Measurements from ENCODE around the gene CEP89. TPM values are rescaled to one million over a fixed set of nuclear protein-coding genes. Genes with fewer than 3 reads are reported as not detected.
"Not testable (repeated sequence)": the region's sequence is repeated elsewhere in the genome, so short reads cannot be mapped to it uniquely, and the experiment has no call there.

Gene CEP89
- total and polyA plus RNA-seq, 5 experiments from 2014 or later: 6.8 to 17.8 (median 11.3) TPM

- Mint-ChIP-seq H3K4me3 (no peak overlapping the region), H3K9me3 (no peaks in the 10 kb centered on the region), H3K27ac (no peak overlapping the region), H3K36me3 (no peaks in the 10 kb centered on the region), H3K4me1 (peaks cover 0 to 2% (median 0%) of the 10 kb centered on the region in 4 donors), H3K27me3 (no peaks in the 10 kb centered on the region)
- DNase-seq (no peak), ATAC-seq (no peak)
- POLR2A ChIA-PET: no interaction called here
These were observed 99.4 kb downstream of the CEP89 start for GRCh38 chr19:32872391-32872790.

GRCh38 chr19:32870981-32871451 lies 100.7 kb downstream of the CEP89 start:
- Mint-ChIP-seq H3K27me3 (no peaks in the 10 kb centered on the region), H3K36me3 (no peaks in the 10 kb centered on the region), H3K9me3 (no peaks in the 10 kb centered on the region), H3K27ac (no peak overlapping the region), H3K4me1 (no peaks in the 10 kb centered on the region), H3K4me3 (no peak overlapping the region)
- POLR2A ChIA-PET: no interaction called here
- ATAC-seq: no peak
- no peak for DNase-seq

GRCh38 chr19:32869966-32870573 lies 101.7 kb downstream of the CEP89 start:
- Mint-ChIP-seq H3K36me3 (no peaks in the 10 kb centered on the region), H3K9me3 (no peaks in the 10 kb centered on the region), H3K4me1 (no peaks in the 10 kb centered on the region), H3K27me3 (no peaks in the 10 kb centered on the region), H3K4me3 (no peak overlapping the region), H3K27ac (no peak overlapping the region)
- DNase-seq: no peak
- no peak for ATAC-seq
- POLR2A ChIA-PET: no interaction called here

GRCh38 chr19:32869369-32869965 lies 102.3 kb downstream of the CEP89 start, which contains the start of gene SLC7A9:
TSS of gene SLC7A9 (minus strand) at chr19:32869767. CDS start at chr19:32868534, 1,233 bp downstream.
- H3K27me3 Mint-ChIP-seq: no peaks in the 10 kb centered on the region
- POLR2A ChIA-PET: no interaction called here
- no peak within 1 kb of the TSS for H3K4me3 Mint-ChIP-seq
- ATAC-seq: no peak
- DNase-seq: no peak
- no peaks in the 10 kb centered on the region for H3K4me1 Mint-ChIP-seq
- H3K9me3 Mint-ChIP-seq: no peaks in the 10 kb centered on the region
- H3K36me3 Mint-ChIP-seq: no peaks in the 10 kb centered on the region
- H3K27ac Mint-ChIP-seq: peak within 1 kb of the TSS in 1 of 10 donors; percentile 65

GRCh38 chr19:32868206-32868950 lies 103.4 kb downstream of the CEP89 start:
- POLR2A ChIA-PET: no interaction called here
- DNase-seq (no peak), ATAC-seq (no peak)
- Mint-ChIP-seq H3K36me3 (no peaks in the 10 kb centered on the region), H3K4me3 (no peak overlapping the region), H3K27ac (no peak overlapping the region), H3K4me1 (no peaks in the 10 kb centered on the region), H3K9me3 (no peaks in the 10 kb centered on the region), H3K27me3 (no peaks in the 10 kb centered on the region)

GRCh38 chr19:32867436-32867835 lies 104.3 kb downstream of the CEP89 start:
- H3K4me1 Mint-ChIP-seq, H3K9me3 Mint-ChIP-seq, H3K36me3 Mint-ChIP-seq, DNase-seq, H3K27ac Mint-ChIP-seq, POLR2A ChIA-PET, H3K4me3 Mint-ChIP-seq, ATAC-seq, H3K27me3 Mint-ChIP-seq: not testable (repeated sequence)

- Mint-ChIP-seq H3K27ac (no peak overlapping the region), H3K27me3 (no peaks in the 10 kb centered on the region), H3K4me1 (no peaks in the 10 kb centered on the region), H3K9me3 (no peaks in the 10 kb centered on the region), H3K4me3 (no peak overlapping the region), H3K36me3 (no peaks in the 10 kb centered on the region)
- no peak for ATAC-seq
- POLR2A ChIA-PET: interaction anchor here (0.6 kb wide), 1 partner anchor 71 kb away, joined by 4 read pairs; no protein-coding TSS in a partner anchor
- DNase-seq: no peak
These were observed 105.0 kb downstream of the CEP89 start for GRCh38 chr19:32866564-32867265.

GRCh38 chr19:32866061-32866460 lies 105.7 kb downstream of the CEP89 start:
- H3K4me3 Mint-ChIP-seq: no peak overlapping the region
- no peaks in the 10 kb centered on the region for H3K9me3 Mint-ChIP-seq
- ATAC-seq: no peak
- no peaks in the 10 kb centered on the region for H3K4me1 Mint-ChIP-seq
- no peak overlapping the region for H3K27ac Mint-ChIP-seq
- POLR2A ChIA-PET: interaction anchor here (0.6 kb wide), 1 partner anchor 71 kb away, joined by 4 read pairs; no protein-coding TSS in a partner anchor
- no peak for DNase-seq
- H3K36me3 Mint-ChIP-seq: no peaks in the 10 kb centered on the region
- H3K27me3 Mint-ChIP-seq: no peaks in the 10 kb centered on the region

GRCh38 chr19:32865326-32865725 lies 106.4 kb downstream of the CEP89 start:
- H3K27ac Mint-ChIP-seq: peak overlapping the region in 1 of 10 donors; percentile 62
- no peaks in the 10 kb centered on the region for H3K9me3 Mint-ChIP-seq
- no peaks in the 10 kb centered on the region for H3K4me1 Mint-ChIP-seq
- no peaks in the 10 kb centered on the region for H3K27me3 Mint-ChIP-seq
- ATAC-seq: no peak
- POLR2A ChIA-PET: no interaction called here
- H3K4me3 Mint-ChIP-seq: no peak overlapping the region
- DNase-seq: no peak
- no peaks in the 10 kb centered on the region for H3K36me3 Mint-ChIP-seq

- POLR2A ChIA-PET: no interaction called here
- H3K36me3 Mint-ChIP-seq: no peaks in the 10 kb centered on the region
- DNase-seq: no peak
- H3K9me3 Mint-ChIP-seq: no peaks in the 10 kb centered on the region
- H3K27me3 Mint-ChIP-seq: no peaks in the 10 kb centered on the region
- H3K4me1 Mint-ChIP-seq: no peaks in the 10 kb centered on the region
- H3K27ac Mint-ChIP-seq: no peak overlapping the region
- ATAC-seq: no peak
- H3K4me3 Mint-ChIP-seq: no peak overlapping the region
These were observed 107.3 kb downstream of the CEP89 start for GRCh38 chr19:32864318-32865007.

GRCh38 chr19:32863841-32864240 lies 107.9 kb downstream of the CEP89 start:
- H3K27ac Mint-ChIP-seq: no peak overlapping the region
- H3K4me3 Mint-ChIP-seq: no peak overlapping the region
- DNase-seq: no peak
- no peak for ATAC-seq
- POLR2A ChIA-PET: no interaction called here
- H3K36me3 Mint-ChIP-seq: no peaks in the 10 kb centered on the region
- H3K9me3 Mint-ChIP-seq: no peaks in the 10 kb centered on the region
- H3K4me1 Mint-ChIP-seq: no peaks in the 10 kb centered on the region
- no peaks in the 10 kb centered on the region for H3K27me3 Mint-ChIP-seq

- H3K4me3 Mint-ChIP-seq: no peak overlapping the region
- H3K4me1 Mint-ChIP-seq: no peaks in the 10 kb centered on the region
- no peaks in the 10 kb centered on the region for H3K36me3 Mint-ChIP-seq
- POLR2A ChIA-PET: no interaction called here
- ATAC-seq (no peak), DNase-seq (no peak)
- no peaks in the 10 kb centered on the region for H3K27me3 Mint-ChIP-seq
- H3K9me3 Mint-ChIP-seq: no peaks in the 10 kb centered on the region
- no peak overlapping the region for H3K27ac Mint-ChIP-seq
These were observed 108.5 kb downstream of the CEP89 start for GRCh38 chr19:32863301-32863700.

All from naive thymus-derived CD8-positive, alpha-beta T cell (primary cell).